Tibial nerve (tissue), 4 donors: ENCODE results near the gene NBAS. TPM values are rescaled to one million over a fixed set of nuclear protein-coding genes. Genes with fewer than 3 reads are reported as not detected.

Source experiments
- DNase-seq, 2 donors: peaks; one replicate each; pipeline ENCODE4 v3.0.0-alpha.2; 2019; ENCODE audit warnings: low spot score in 2 of 2
- H3K27ac ChIP-seq, 4 donors: fragments of 200-600 bp; sonication (generic) in 3 of 4; one replicate each; pipeline ENCODE4 v1.5.1; 2017 to 2019; ENCODE audit warnings: mild to moderate bottlenecking in 1 of 4
- H3K27me3 ChIP-seq, 2 donors: fragments of 200-600 bp; sonication (generic) in 1 of 2; one replicate each; pipeline versions ENCODE4 v1.5.1 to v1.6.0; 2017 to 2019
- H3K36me3 ChIP-seq, 3 donors: fragments of 200-600 bp; sonication (generic); one replicate each; pipeline ENCODE4 v1.5.1; 2018 to 2019
- H3K4me1 ChIP-seq, 4 donors: fragments of 200-600 bp; sonication (generic) in 3 of 4; one replicate each; pipeline ENCODE4 v1.5.1; 2017 to 2019
- H3K4me3 ChIP-seq, 4 donors: fragments of 200-600 bp; sonication (generic) in 3 of 4; one replicate each; pipeline ENCODE4 v1.5.1; 2017 to 2019; ENCODE audit warnings: mild to moderate bottlenecking in 1 of 4, moderate library complexity in 1 of 4
- H3K9me3 ChIP-seq, 4 donors: fragments of 200-600 bp; sonication (generic) in 3 of 4; one replicate each; pipeline ENCODE4 v1.5.1; 2017 to 2019
- CTCF ChIP-seq, 5 experiments: fragments of 200-600 bp in 3 of 5; fragments of 450-650 bp in 2 of 5; sonication (generic) in 3 of 5; IDR thresholded peaks; one replicate each; pipeline ENCODE4 v1.5.1; 2016 to 2019; ENCODE audit warnings: antibody characterized with exemption in 5 of 5, mild to moderate bottlenecking in 3 of 5, moderate library complexity in 2 of 5
- EP300 ChIP-seq, 2 donors: sonication (generic); formaldehyde crosslinking; IDR thresholded peaks; one replicate each; pipeline ENCODE4 v1.6.1; 2017; ENCODE audit warnings: antibody characterized with exemption in 2 of 2, mild to moderate bottlenecking in 1 of 2
- POLR2A ChIP-seq, 2 donors: fragments of 450-650 bp; IDR thresholded peaks; one replicate each; pipeline ENCODE4 v1.6.1; 2017; ENCODE audit warnings: antibody characterized with exemption in 2 of 2, mild to moderate bottlenecking in 2 of 2, moderate library complexity in 2 of 2
- WGBS, 2 donors: methylation state at CpG; one replicate each; pipeline ENCODE4 v1.1.5; 2018; 5-methylcytosine and 5-hydroxymethylcytosine counted together
- total RNA-seq, 4 donors: library from RNA; depleted of rRNA; stranded (reverse); fragments of >200 nt; gene quantifications; one replicate each; pipeline ENCODE4 v1.1.0, GENCODE V29; 2016

The NBAS gene
- total RNA-seq, 4 donors from 2014 or later = 49.0 to 59.1 (median 55.1) TPM

GRCh38 chr2:15316370-15316814 lies 244.7 kb downstream of the NBAS start:
- DNase-seq = no peak
- TF ChIP-seq EP300 (IDR thresholded peaks at IDR 0.05) = no peak
- no peak for TF ChIP-seq CTCF (IDR thresholded peaks at IDR 0.05)
- TF ChIP-seq POLR2A (IDR thresholded peaks at IDR 0.05) = no peak

GRCh38 chr2:15315411-15315810 lies 245.7 kb downstream of the NBAS start:
- TF ChIP-seq CTCF (IDR thresholded peaks at IDR 0.05) (no peak), POLR2A (IDR thresholded peaks at IDR 0.05) (no peak), EP300 (IDR thresholded peaks at IDR 0.05) (no peak)
- no peaks in the 10 kb centered on the region for H3K27me3 ChIP-seq
- H3K4me3 ChIP-seq = no peak overlapping the region
- no peak overlapping the region for H3K27ac ChIP-seq
- peaks cover 0 to 50% (median 0%) of the 10 kb centered on the region in 3 donors for H3K36me3 ChIP-seq
- no peaks in the 10 kb centered on the region for H3K4me1 ChIP-seq
- no peak for DNase-seq
- WGBS, 2 donors = 94 to 97% methylated on average over 1 of the region's 1 CpG
- peaks cover 0 to 23% (median 6%) of the 10 kb centered on the region in 4 donors for H3K9me3 ChIP-seq

More at GRCh38 chr2:15316370-15316814, 244.7 kb downstream of the NBAS start:
- Histone ChIP-seq H3K4me3 (no peak overlapping the region), H3K27me3 (no peaks in the 10 kb centered on the region), H3K9me3 (peaks cover 0 to 33% (median 6%) of the 10 kb centered on the region in 4 donors), H3K27ac (no peak overlapping the region), H3K36me3 (peaks cover 0 to 56% (median 0%) of the 10 kb centered on the region in 3 donors), H3K4me1 (no peaks in the 10 kb centered on the region)
- WGBS, 2 donors = 96 to 97% methylated on average over 11 to 12 of the region's 12 CpGs

GRCh38 chr2:15313657-15314056 lies 247.5 kb downstream of the NBAS start:
- no peak for TF ChIP-seq POLR2A (IDR thresholded peaks at IDR 0.05)
- TF ChIP-seq EP300 (IDR thresholded peaks at IDR 0.05) = no peak
- TF ChIP-seq CTCF (IDR thresholded peaks at IDR 0.05) = no peak
- Histone ChIP-seq H3K27ac (no peak overlapping the region), H3K9me3 (peaks cover 0 to 8% (median 3%) of the 10 kb centered on the region in 4 donors), H3K4me1 (no peaks in the 10 kb centered on the region), H3K27me3 (no peaks in the 10 kb centered on the region), H3K36me3 (peaks cover 0 to 34% (median 0%) of the 10 kb centered on the region in 3 donors), H3K4me3 (no peak overlapping the region)
- DNase-seq = no peak
- WGBS, 2 donors = 52 to 65% methylated on average over 1 of the region's 1 CpG

- TF ChIP-seq POLR2A (IDR thresholded peaks at IDR 0.05) = no peak
- no peak for TF ChIP-seq CTCF (IDR thresholded peaks at IDR 0.05)
- no peak for TF ChIP-seq EP300 (IDR thresholded peaks at IDR 0.05)
- Histone ChIP-seq H3K36me3 (peaks cover 0 to 34% (median 0%) of the 10 kb centered on the region in 3 donors), H3K27me3 (no peaks in the 10 kb centered on the region), H3K4me3 (no peak overlapping the region), H3K4me1 (no peaks in the 10 kb centered on the region), H3K9me3 (no peaks in the 10 kb centered on the region), H3K27ac (no peak overlapping the region)
- WGBS, 2 donors = 92 to 96% methylated on average over 2 of the region's 2 CpGs
- DNase-seq = no peak
These were observed 249.2 kb downstream of the NBAS start for GRCh38 chr2:15311926-15312325.

- H3K4me3 ChIP-seq = no peak overlapping the region
- no peak for TF ChIP-seq EP300 (IDR thresholded peaks at IDR 0.05)
- no peak for TF ChIP-seq CTCF (IDR thresholded peaks at IDR 0.05)
- TF ChIP-seq POLR2A (IDR thresholded peaks at IDR 0.05) = no peak
- no peaks in the 10 kb centered on the region for H3K27me3 ChIP-seq
- H3K36me3 ChIP-seq = peaks cover 0 to 34% (median 0%) of the 10 kb centered on the region in 3 donors
- no peak overlapping the region for H3K27ac ChIP-seq
- H3K9me3 ChIP-seq = no peaks in the 10 kb centered on the region
- DNase-seq = no peak
- no peaks in the 10 kb centered on the region for H3K4me1 ChIP-seq
- WGBS, 2 donors = 53 to 62% methylated on average over 4 of the region's 4 CpGs
These were observed 249.8 kb downstream of the NBAS start for GRCh38 chr2:15311201-15311907.
